Stimulated activated CD4-positive, alpha-beta T cell treated with anti-CD3 and anti-CD28 coated beads, TNF-alpha, amount 100 ng/mL, for 24 hours (primary cell): Measurements from ENCODE around the gene TTI1.

ENCODE experiments used
- DNase-seq, 3 experiments: peaks; one replicate each; pipeline ENCODE4 v3.0.0-alpha.2; 2020; ENCODE audit warnings: low read depth in 3 of 3

Gene TTI1

GRCh38 chr20:37987602-37988290, 45.5 kb downstream of the TTI1 start:
- no peak for DNase-seq

GRCh38 chr20:37986873-37987601, 46.2 kb downstream of the TTI1 start:
- no peak for DNase-seq

- no peak for DNase-seq
Observed at GRCh38 chr20:37986044-37986858, 47.0 kb downstream of the TTI1 start.

GRCh38 chr20:37984018-37984785, 49.1 kb downstream of the TTI1 start:
- DNase-seq, result no peak

GRCh38 chr20:37983286-37983685, 50.0 kb downstream of the TTI1 start:
- no peak for DNase-seq

GRCh38 chr20:37981568-37981967, 51.7 kb downstream of the TTI1 start:
- no peak for DNase-seq

- DNase-seq, result no peak
Observed at GRCh38 chr20:37980876-37981275, 52.4 kb downstream of the TTI1 start.

- DNase-seq, result no peak
Observed at GRCh38 chr20:37980383-37980782, 52.9 kb downstream of the TTI1 start.

GRCh38 chr20:37979021-37979985, 54.0 kb downstream of the TTI1 start:
- no peak for DNase-seq

GRCh38 chr20:37977786-37978185, 55.5 kb downstream of the TTI1 start:
- DNase-seq, result no peak

GRCh38 chr20:37977338-37977737, 55.9 kb downstream of the TTI1 start:
- no peak for DNase-seq

GRCh38 chr20:37976887-37977286, 56.4 kb downstream of the TTI1 start:
- DNase-seq, result no peak

- DNase-seq, result no peak
Observed at GRCh38 chr20:37973059-37973910, 60.0 kb downstream of the TTI1 start.

- no peak for DNase-seq
Observed at GRCh38 chr20:37972256-37973058, 60.8 kb downstream of the TTI1 start.

- DNase-seq, result no peak
Observed at GRCh38 chr20:37971561-37972127, 61.6 kb downstream of the TTI1 start.

GRCh38 chr20:37970856-37971245, 62.4 kb downstream of the TTI1 start:
- DNase-seq, result no peak

GRCh38 chr20:37969949-37970855, 63.1 kb downstream of the TTI1 start:
- no peak for DNase-seq
